NCI-H146 treated with DMSO at 0.1 percent for 48 hours (cell line): ENCODE data around the gene MSI1.

Source experiments
- DNase-seq: peaks from one replicate; lab custom pipeline; 2025; ENCODE audit not compliant: unreplicated experiment; lab: John Stamatoyannopoulos, UW

The MSI1 gene

GRCh38 chr12:120377611-120378010 lies 8.6 kb upstream of the MSI1 start:
- no peak for DNase-seq

- no peak for DNase-seq
These were observed 8.1 kb upstream of the MSI1 start for GRCh38 chr12:120376934-120377572.

- DNase-seq = no peak
These were observed 7.5 kb upstream of the MSI1 start for GRCh38 chr12:120376416-120376815.

- no peak for DNase-seq
These were observed 7.0 kb upstream of the MSI1 start for GRCh38 chr12:120376009-120376408.

GRCh38 chr12:120373683-120374082 lies 4.7 kb upstream of the MSI1 start:
- DNase-seq = no peak

- no peak for DNase-seq
These were observed 1.6 kb upstream of the MSI1 start for GRCh38 chr12:120370343-120371243.

GRCh38 chr12:120369603-120370342 lies 809 bp upstream of the MSI1 start:
- no peak for DNase-seq

GRCh38 chr12:120367924-120368788 lies 808 bp downstream of the MSI1 start:
- DNase-seq = no peak

- no peak for DNase-seq
These were observed 1.6 kb downstream of the MSI1 start for GRCh38 chr12:120367233-120367923.

- no peak for DNase-seq
These were observed 2.1 kb downstream of the MSI1 start for GRCh38 chr12:120366845-120367232.

- no peak for DNase-seq
These were observed 2.6 kb downstream of the MSI1 start for GRCh38 chr12:120366341-120366705.

GRCh38 chr12:120365675-120366340 lies 3.2 kb downstream of the MSI1 start:
- no peak for DNase-seq

- DNase-seq = no peak
These were observed 4.5 kb downstream of the MSI1 start for GRCh38 chr12:120364487-120364886.

- no peak for DNase-seq
These were observed 5.6 kb downstream of the MSI1 start for GRCh38 chr12:120363274-120363855.

- DNase-seq = no peak
These were observed 6.3 kb downstream of the MSI1 start for GRCh38 chr12:120362516-120363273.

- DNase-seq = peak; percentile 76
These were observed 7.3 kb downstream of the MSI1 start for GRCh38 chr12:120361506-120362208.

GRCh38 chr12:120359128-120359527 lies 9.8 kb downstream of the MSI1 start:
- DNase-seq = no peak
